Heart left ventricle (tissue), 16 donors: Measurements from ENCODE around the gene NDUFB10. TPM values are rescaled to one million over a fixed set of nuclear protein-coding genes. Genes with fewer than 3 reads are reported as not detected.

ENCODE experiments used
- ATAC-seq, 4 donors: fragments of 200-7000 bp; cut with Tn5 transposase; one replicate each; pipeline ENCODE4 v1.9.1; 2020 to 2022; ENCODE audit warnings: moderate library complexity in 4 of 4, mild to moderate bottlenecking in 3 of 4, moderate number of reproducible peaks in 1 of 4
- DNase-seq, 5 donors: peaks; one replicate each; pipeline ENCODE4 v3.0.0-alpha.2; 2020
- H3K27ac ChIP-seq, 12 donors: fragments of 200-600 bp; sonication (generic) in 4 of 12; one replicate each; pipeline versions ENCODE4 v1.5.0 to v1.8.0; 2016 to 2022; ENCODE audit warnings: mild to moderate bottlenecking in 2 of 12
- H3K27me3 ChIP-seq, 9 donors: fragments of 200-600 bp; sonication (generic) in 2 of 9; one replicate each; pipeline versions ENCODE4 v1.5.1 to v1.8.0; 2016 to 2022; ENCODE audit warnings: mild to moderate bottlenecking in 3 of 9
- H3K36me3 ChIP-seq, 9 donors: fragments of 200-600 bp; sonication (generic) in 2 of 9; one replicate each; pipeline versions ENCODE4 v1.5.0 to v1.8.0; 2018 to 2022; ENCODE audit warnings: mild to moderate bottlenecking in 2 of 9
- H3K4me1 ChIP-seq, 12 donors: fragments of 200-600 bp; sonication (generic) in 4 of 12; one replicate each; pipeline versions ENCODE4 v1.5.0 to v1.8.0; 2016 to 2022; ENCODE audit warnings: mild to moderate bottlenecking in 3 of 12
- H3K4me3 ChIP-seq, 12 donors: fragments of 200-600 bp; sonication (generic) in 4 of 12; one replicate each; pipeline versions ENCODE4 v1.5.0 to v1.8.0; 2017 to 2022; ENCODE audit warnings: mild to moderate bottlenecking in 9 of 12, moderate library complexity in 4 of 12
- H3K9me3 ChIP-seq, 12 donors: fragments of 200-600 bp; sonication (generic) in 4 of 12; one replicate each; pipeline versions ENCODE4 v1.5.0 to v1.8.0; 2016 to 2022; ENCODE audit warnings: mild to moderate bottlenecking in 1 of 12
- CTCF ChIP-seq, 12 donors: fragments of 200-600 bp; sonication (generic) in 4 of 12; IDR thresholded peaks; one replicate each; pipeline versions ENCODE4 v1.5.0 to v1.8.0; 2018 to 2022; ENCODE audit warnings: antibody characterized with exemption in 12 of 12, mild to moderate bottlenecking in 5 of 12
- POLR2A ChIP-seq, 2 donors: fragments of 450-650 bp; IDR thresholded peaks; one replicate each; pipeline ENCODE4 v1.6.1; 2017; ENCODE audit warnings: antibody characterized with exemption in 2 of 2, mild to moderate bottlenecking in 2 of 2, moderate library complexity in 2 of 2
- WGBS, 4 donors: extraction: QIAGEN DNeasy Blood & Tissue Kit in 2 of 4; methylation state at CpG; one replicate each; pipeline versions ENCODE4 v1.1.5 to v1.1.7; 2013 to 2018; 5-methylcytosine and 5-hydroxymethylcytosine counted together
- intact Hi-C, 10 donors: fragments of 100-400 bp; cut with DNase I; formaldehyde crosslinking; loops; one replicate each; pipeline versions ENCODE4 v1.11.1 to v1.14.2; 2022
- polyA plus RNA-seq, 2 donors: library from polyadenylated mRNA; stranded (reverse); fragments of 200-250 nt; gene quantifications; one replicate each; pipeline ENCODE4 v1.2.3, GENCODE V29; 2013
- total RNA-seq, 9 donors: library from RNA; depleted of rRNA in 2 of 9; stranded (reverse); fragments of >200 nt in 2 of 9; fragmentation: NEBNext Ultra II Directional in 3 of 9; extraction: Animal tissue kit (Norgen Biotek cat#: 25700) in 3 of 9; gene quantifications; one replicate each; pipeline versions ENCODE4 v1.1.0 to v1.2.4, GENCODE V29; 2016 to 2023
- donor health status: ischemic (EF 13 %, LVEDD 7.1; RV severe dilation, severe dysfunction).
- donor health status: healthy with polysubstance abuse.
- donor health status: DM: no; HTN: yes; CAD: no.
- donor health status: DM: no; HTN: no; CAD: no.
- donor health status: ischemic (EF 25% LVEDD 6.9; RV normal size, moderate dysfunction).
- donor health status: ischemic (EF 25% LVEDD 5.7; RV mildly dilated, moderate dysfunction).
- donor health status: healthy.
- donor health status: DM: yes; HTN: yes; CAD: no.
- donor health status: ischemic (EF 35%, LVEDD 5.7; RV mildly dilated, moderate dysfunction).
- donor health status: nonischemic (EF 11% LVEDD 7.7; RV severe dilation, severe dysfunction).
- donor health status: DM: yes; HTN: yes; CAD: no.
- donor health status: PGD.
- donor health status: ischemic (EF 29% LVEDD 5.4; RV normal size, mild dysfunction).
- donor health status: nonischemic (EF 23%, LVEDD 6.1; RV moderate dilation, normal function).

NDUFB10 gene
- total and polyA plus RNA-seq, 11 donors = 316 to 1,618 (median 548) TPM

GRCh38 chr16:1991135-1991551, 31.8 kb downstream of the NDUFB10 start:
- Histone ChIP-seq H3K36me3 (peaks cover 0 to 12% (median 5%) of the 10 kb centered on the region in 9 donors), H3K27me3 (peaks cover 11 to 39% (median 30%) of the 10 kb centered on the region in 9 donors), H3K4me3 (peak overlapping the region in 4 of 12 donors; percentile 39 to 59 (median 50)), H3K4me1 (peaks cover 5 to 36% (median 18%) of the 10 kb centered on the region in 12 donors), H3K9me3 (no peaks in the 10 kb centered on the region), H3K27ac (no peak overlapping the region)
- 11 to 13% (median 12%) methylated on average over 12 to 18 of the region's 18 CpGs for WGBS, 4 donors
- no peak for ATAC-seq
- intact Hi-C loops = loop anchor here in 1 of 10 donors (10.0 kb wide), 1 partner anchor 126 kb away; no protein-coding TSS in a partner anchor
- DNase-seq = no peak
- TF ChIP-seq CTCF (IDR thresholded peaks at IDR 0.05) (no peak), POLR2A (IDR thresholded peaks at IDR 0.05) (no peak)

GRCh38 chr16:1991588-1991947, 32.2 kb downstream of the NDUFB10 start:
- WGBS, 4 donors = 11 to 19% (median 14%) methylated on average over 21 to 22 of the region's 22 CpGs
- H3K27ac ChIP-seq = peak overlapping the region in 4 of 12 donors; percentile 14 to 76 (median 38)
- no peak for DNase-seq

GRCh38 chr16:1991948-1992703, 32.8 kb downstream of the NDUFB10 start:
- peaks cover 5 to 36% (median 18%) of the 10 kb centered on the region in 12 donors for H3K4me1 ChIP-seq
- DNase-seq (peak; percentile 92 to 98 (median 97)), ATAC-seq (peak; percentile 70 to 94 (median 91))
- 3 to 10% (median 6%) methylated on average over 43 to 96 of the region's 96 CpGs for WGBS, 4 donors
- H3K27ac ChIP-seq = peak overlapping the region in 4 of 12 donors; percentile 14 to 76 (median 38)
- no peaks in the 10 kb centered on the region for H3K9me3 ChIP-seq
- intact Hi-C loops = loop anchor here in 1 of 10 donors (10.0 kb wide), 1 partner anchor 127 kb away; no protein-coding TSS in a partner anchor
- peak overlapping the region in 11 of 12 donors; percentile 6 to 60 (median 47) for H3K4me3 ChIP-seq
- peaks cover 0 to 9% (median 5%) of the 10 kb centered on the region in 9 donors for H3K36me3 ChIP-seq
- peaks cover 11 to 39% (median 30%) of the 10 kb centered on the region in 9 donors for H3K27me3 ChIP-seq
- TF ChIP-seq CTCF (IDR thresholded peaks at IDR 0.05) = no peak
- no peak for TF ChIP-seq POLR2A (IDR thresholded peaks at IDR 0.05)

More at GRCh38 chr16:1991588-1991947, 32.2 kb downstream of the NDUFB10 start:
- ATAC-seq = peak in 1 of 4 donors; percentile 4
- Histone ChIP-seq H3K27me3 (peaks cover 11 to 39% (median 30%) of the 10 kb centered on the region in 9 donors), H3K4me3 (peak overlapping the region in 11 of 12 donors; percentile 6 to 60 (median 47)), H3K36me3 (peaks cover 0 to 8% (median 1%) of the 10 kb centered on the region in 9 donors), H3K4me1 (peaks cover 5 to 36% (median 18%) of the 10 kb centered on the region in 12 donors), H3K9me3 (no peaks in the 10 kb centered on the region)
- no peak for TF ChIP-seq POLR2A (IDR thresholded peaks at IDR 0.05)
- TF ChIP-seq CTCF (IDR thresholded peaks at IDR 0.05) = no peak
- intact Hi-C loops = loop anchor here in 1 of 10 donors (10.0 kb wide), 1 partner anchor 127 kb away; no protein-coding TSS in a partner anchor
